ENCODE data around the gene COQ10A. TPM values are rescaled to one million over a fixed set of nuclear protein-coding genes. Genes with fewer than 3 reads are reported as not detected.

The COQ10A gene
- total RNA-seq, 3 donors from 2014 or later (not counting 1 experiment from before 2014, with no cell fraction given) = 27.2 to 37.9 (median 30.2) TPM

DNA sequence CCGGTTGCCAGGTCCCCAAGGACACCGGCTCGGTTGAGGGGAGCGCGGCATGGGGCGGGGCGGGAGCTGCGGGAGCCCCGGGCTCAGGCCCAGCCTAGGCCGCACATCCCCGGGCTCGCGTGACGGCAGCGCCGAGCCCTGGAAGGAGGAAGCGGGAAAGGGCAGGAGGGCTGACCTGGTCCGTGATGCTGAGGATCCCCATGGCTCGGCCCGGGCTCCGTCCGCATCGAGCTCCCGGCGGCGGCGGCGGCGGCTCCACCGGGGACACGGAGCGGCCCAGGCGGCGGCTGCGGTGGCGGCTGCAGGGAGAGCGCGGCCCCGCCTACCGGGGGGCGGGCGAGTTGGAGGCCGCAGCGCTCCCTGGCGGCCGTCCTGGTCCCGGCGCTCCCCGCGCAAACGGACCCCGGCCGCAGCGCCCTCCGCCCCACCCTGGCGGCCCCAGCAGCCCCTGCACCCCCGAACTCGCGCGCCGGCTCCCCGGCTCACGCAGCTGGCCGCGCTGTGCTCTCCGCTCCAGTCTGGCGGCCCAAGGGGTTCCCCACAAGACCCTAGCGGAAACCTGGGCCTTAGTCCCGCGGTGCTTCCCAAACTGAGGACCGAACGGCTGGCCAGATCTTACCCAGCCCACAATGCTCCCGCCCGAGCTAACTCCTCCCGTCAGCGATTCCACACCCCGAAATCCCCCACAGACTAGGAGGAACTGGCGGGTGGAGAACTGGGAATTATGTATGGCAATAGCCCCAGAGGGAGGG is 8.5 kb upstream of the COQ10A start, which contains the start of gene ANKRD52:
Gene ANKRD52 (minus strand): TSS at position 317 of the 752 bp plus-strand sequence. CDS start 115 bp downstream, at position 202.
- H3K4me3 Mint-ChIP-seq = peak within 1 kb of the TSS; percentile 94
- H3K27ac ChIP-seq (ENCODE audit: low read length) = peak within 1 kb of the TSS; percentile 63
- intact Hi-C loops (cut with micrococcal nuclease) = loop anchor here (2.0 to 10.0 kb wide), 4 partner anchors 36 to 207 kb away; partner anchors contain the start of genes NABP2, RNF41, SPRYD4 and ZC3H10
- peaks cover 10% of the 10 kb centered on the region for H3K36me3 Mint-ChIP-seq
- H3K27me3 ChIP-seq (ENCODE audit: control insufficient read depth, insufficient read depth, low read length) = no peaks in the 10 kb centered on the region
- peak within 1 kb of the TSS; percentile 75 for H3K4me3 ChIP-seq (ENCODE audit: low read length)
- under 1% methylated on average over 73 of the region's 78 CpGs for WGBS (ENCODE audit: insufficient coverage)
- H3K27me3 Mint-ChIP-seq (ENCODE audit: low read depth in 2 of 2) = no peaks in the 10 kb centered on the region
- H3K4me1 Mint-ChIP-seq = peaks cover 8 to 26% of the 10 kb centered on the region in 2 donors
- H3K9me3 ChIP-seq (ENCODE audit: control insufficient read depth, insufficient read depth, low read length) = no peaks in the 10 kb centered on the region
- DNase-seq = peak; percentile 84 to 93
- H3K4me1 ChIP-seq (ENCODE audit: control insufficient read depth, insufficient read depth, low read length) = peaks cover 24% of the 10 kb centered on the region
- peak; percentile 97 to 98 (median 97) for ATAC-seq
- TF ChIP-seq CTCF (IDR thresholded peaks at IDR 0.05) = peak; percentile 82
- peaks cover 32% of the 10 kb centered on the region for H3K36me3 ChIP-seq (ENCODE audit: control insufficient read depth, insufficient read depth, low read length)
- H3K27ac Mint-ChIP-seq = peak within 1 kb of the TSS; percentile 80 to 88
- no peaks in the 10 kb centered on the region for H3K9me3 Mint-ChIP-seq

GRCh38 chr12:56258820-56259183 is 7.9 kb upstream of the COQ10A start:
- Histone ChIP-seq H3K27ac (ENCODE audit: low read length) (peak overlapping the region; percentile 63), H3K4me1 (ENCODE audit: control insufficient read depth, insufficient read depth, low read length) (peaks cover 24% of the 10 kb centered on the region), H3K27me3 (ENCODE audit: control insufficient read depth, insufficient read depth, low read length) (no peaks in the 10 kb centered on the region), H3K9me3 (ENCODE audit: control insufficient read depth, insufficient read depth, low read length) (no peaks in the 10 kb centered on the region), H3K4me3 (ENCODE audit: low read length) (peak overlapping the region; percentile 75), H3K36me3 (ENCODE audit: control insufficient read depth, insufficient read depth, low read length) (peaks cover 26% of the 10 kb centered on the region)
- DNase-seq = no peak
- intact Hi-C loops (cut with micrococcal nuclease) = loop anchor here (2.0 to 10.0 kb wide), 4 partner anchors 37 to 206 kb away; partner anchors contain the start of genes NABP2, RNF41, SPRYD4 and ZC3H10
- WGBS (ENCODE audit: insufficient coverage) = 23% methylated on average over 7 of the region's 9 CpGs
- Mint-ChIP-seq H3K27ac (peak overlapping the region; percentile 80 to 88), H3K4me3 (peak overlapping the region; percentile 94), H3K9me3 (no peaks in the 10 kb centered on the region), H3K4me1 (peaks cover 8 to 26% of the 10 kb centered on the region in 2 donors), H3K36me3 (peaks cover 10% of the 10 kb centered on the region), H3K27me3 (ENCODE audit: low read depth in 2 of 2) (no peaks in the 10 kb centered on the region)
- ATAC-seq = peak in 1 of 3 donors; percentile 6
- no peak for TF ChIP-seq CTCF (IDR thresholded peaks at IDR 0.05)

DNA sequence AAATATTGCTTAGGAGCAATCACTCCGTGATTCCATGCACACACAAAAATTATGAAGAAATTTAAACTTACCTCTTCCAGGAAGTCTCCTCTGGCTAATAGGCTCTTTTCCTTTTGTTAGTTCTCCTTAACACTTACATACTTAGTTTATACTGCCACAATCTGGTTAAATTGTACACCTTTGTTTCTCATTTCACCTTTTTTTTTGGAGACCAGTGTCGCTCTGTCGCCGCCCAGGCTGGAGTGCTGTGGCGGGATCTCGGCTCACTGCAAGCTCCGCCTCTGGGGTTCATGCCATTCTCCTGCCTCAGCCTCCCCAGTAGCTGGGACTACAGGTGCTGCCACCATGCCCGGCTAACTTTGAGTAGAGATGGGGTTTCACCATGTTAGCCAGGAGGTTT is 6.4 kb upstream of the COQ10A start:
- Histone ChIP-seq H3K9me3 (ENCODE audit: control insufficient read depth, insufficient read depth, low read length) (no peaks in the 10 kb centered on the region), H3K36me3 (ENCODE audit: control insufficient read depth, insufficient read depth, low read length) (peaks cover 13% of the 10 kb centered on the region), H3K4me1 (ENCODE audit: control insufficient read depth, insufficient read depth, low read length) (peaks cover 24% of the 10 kb centered on the region), H3K27me3 (ENCODE audit: control insufficient read depth, insufficient read depth, low read length) (no peaks in the 10 kb centered on the region), H3K4me3 (ENCODE audit: low read length) (no peak overlapping the region), H3K27ac (ENCODE audit: low read length) (no peak overlapping the region)
- peaks cover 8 to 26% of the 10 kb centered on the region in 2 donors for H3K4me1 Mint-ChIP-seq
- WGBS (ENCODE audit: insufficient coverage) = 94% methylated on average over 8 of the region's 8 CpGs
- H3K36me3 Mint-ChIP-seq = no peaks in the 10 kb centered on the region
- H3K4me3 Mint-ChIP-seq = peak overlapping the region; percentile 62
- DNase-seq (no peak), ATAC-seq (no peak)
- no peaks in the 10 kb centered on the region for H3K27me3 Mint-ChIP-seq (ENCODE audit: low read depth in 2 of 2)
- no peak overlapping the region for H3K27ac Mint-ChIP-seq
- H3K9me3 Mint-ChIP-seq = no peaks in the 10 kb centered on the region
- intact Hi-C loops (cut with micrococcal nuclease) = no loop called here
- no peak for TF ChIP-seq CTCF (IDR thresholded peaks at IDR 0.05)
